Psoas muscle (tissue), 8 donors: Measurements from ENCODE around the gene ADAMTS2. TPM values are rescaled to one million over a fixed set of nuclear protein-coding genes. Genes with fewer than 3 reads are reported as not detected.

Experiments
- ATAC-seq, 4 donors: fragments of 200-7000 bp; cut with Tn5 transposase; one replicate each; pipeline ENCODE4 v1.9.1; 2020; ENCODE audit warnings: moderate library complexity in 3 of 4, mild to moderate bottlenecking in 2 of 4
- DNase-seq, 2 donors: peaks; one replicate each; pipeline ENCODE4 v3.0.0-alpha.2; 2020
- H3K27ac ChIP-seq: fragments of 200-600 bp; one replicate; pipeline ENCODE4 v1.8.0; 2022
- H3K27me3 ChIP-seq, 3 donors: fragments of 200-600 bp in 1 of 3; one replicate each; pipeline versions ENCODE4 v1.6.1 to v1.8.0; 2013 to 2022; ENCODE audit warnings: low read length in 2 of 3, mild to moderate bottlenecking in 2 of 3, moderate library complexity in 1 of 3; ENCODE audit not compliant: insufficient read depth in 3 of 3
- H3K36me3 ChIP-seq, 2 donors: fragments of 200-600 bp in 1 of 2; one replicate each; pipeline versions ENCODE4 v1.6.1 to v1.8.0; 2013 to 2022; ENCODE audit warnings: low read depth in 1 of 2, mild to moderate bottlenecking in 1 of 2, moderate library complexity in 1 of 2; ENCODE audit not compliant: insufficient read depth in 1 of 2
- H3K4me1 ChIP-seq: fragments of 200-600 bp; one replicate; pipeline ENCODE4 v1.8.0; 2022
- H3K4me3 ChIP-seq: fragments of 200-600 bp; one replicate; pipeline ENCODE4 v1.8.0; 2022; ENCODE audit warnings: mild to moderate bottlenecking
- H3K9me3 ChIP-seq: fragments of 200-600 bp; one replicate; pipeline ENCODE4 v1.8.0; 2022
- CTCF ChIP-seq: fragments of 200-600 bp; IDR thresholded peaks from one replicate; pipeline ENCODE4 v1.8.0; 2022; ENCODE audit warnings: antibody characterized with exemption
- WGBS, 3 donors: extraction: QIAGEN DNeasy Blood & Tissue Kit; methylation state at CpG; one replicate each; pipeline versions ENCODE4 v1.1.6 to v1.1.7; 2013; 5-methylcytosine and 5-hydroxymethylcytosine counted together
- intact Hi-C, 2 donors: fragments of 100-400 bp; cut with DNase I; formaldehyde crosslinking; loops; one replicate each; pipeline versions ENCODE4 v1.11.0 to v1.14.2; 2022
- polyA plus RNA-seq, 3 donors: library from polyadenylated mRNA; stranded (reverse); fragments of 200-250 nt; gene quantifications; one replicate each; pipeline ENCODE4 v1.2.3, GENCODE V29; 2013
- total RNA-seq, 4 donors: library from RNA; stranded (reverse); fragmentation: NEBNext Ultra II Directional in 2 of 4; extraction: Animal tissue kit (Norgen Biotek cat#: 25700) in 2 of 4; gene quantifications; one replicate each; pipeline versions ENCODE4 v1.2.1 to v1.2.4, GENCODE V29; 2021 to 2023
- donor health status: healthy with polysubstance abuse.
- donor health status: DM: no; HTN: no; CAD: no; lungs with moderate emphysema.
- donor health status: Bipolar disorder and iron deficiency.
- donor health status: healthy.
- donor health status: DM: yes; HTN: yes; CAD: no.
- donor health status: DM: no; HTN: no; CAD: no.
- donor health status: DM: no; HTN: no; CAD: no.
- donor health status: DM: yes; HTN: yes; CAD: no.

The ADAMTS2 gene
- total and polyA plus RNA-seq, 7 donors, result 0.83 to 3.7 (median 2.0) TPM

- DNase-seq, result peak in 1 of 2 donors; percentile 12
- WGBS, 3 donors, result 73 to 87% (median 83%) methylated on average over 6 of the region's 6 CpGs
- peaks cover 0 to 7% (median 0%) of the 10 kb centered on the region in 3 donors for H3K27me3 ChIP-seq
- no peaks in the 10 kb centered on the region for H3K9me3 ChIP-seq
- no peaks in the 10 kb centered on the region for H3K4me1 ChIP-seq
- H3K27ac ChIP-seq, result no peak overlapping the region
- intact Hi-C loops, result no loop called here
- H3K4me3 ChIP-seq, result no peak overlapping the region
- H3K36me3 ChIP-seq, result no peaks in the 10 kb centered on the region
- ATAC-seq, result no peak
- no peak for TF ChIP-seq CTCF
Measured at GRCh38 chr5:179369530-179369884, 24.2 kb upstream of the ADAMTS2 start.

GRCh38 chr5:179368806-179369529, 23.7 kb upstream of the ADAMTS2 start:
- TF ChIP-seq CTCF, result no peak
- ATAC-seq (no peak), DNase-seq (peak in 1 of 2 donors; percentile 34)
- H3K4me3 ChIP-seq, result no peak overlapping the region
- no peaks in the 10 kb centered on the region for H3K36me3 ChIP-seq
- no peaks in the 10 kb centered on the region for H3K4me1 ChIP-seq
- H3K9me3 ChIP-seq, result no peaks in the 10 kb centered on the region
- WGBS, 3 donors, result 88% methylated on average over 17 of the region's 17 CpGs
- intact Hi-C loops, result no loop called here
- peaks cover 0 to 7% (median 0%) of the 10 kb centered on the region in 3 donors for H3K27me3 ChIP-seq
- H3K27ac ChIP-seq, result no peak overlapping the region

GRCh38 chr5:179368126-179368805, 23.0 kb upstream of the ADAMTS2 start:
- ATAC-seq (no peak), DNase-seq (peak in 1 of 2 donors; percentile 42)
- H3K36me3 ChIP-seq, result no peaks in the 10 kb centered on the region
- intact Hi-C loops, result no loop called here
- no peak overlapping the region for H3K4me3 ChIP-seq
- peaks cover 0 to 12% (median 0%) of the 10 kb centered on the region in 3 donors for H3K27me3 ChIP-seq
- WGBS, 3 donors, result 78 to 82% (median 79%) methylated on average over 17 to 18 of the region's 18 CpGs
- TF ChIP-seq CTCF, result no peak
- H3K9me3 ChIP-seq, result no peaks in the 10 kb centered on the region
- no peaks in the 10 kb centered on the region for H3K4me1 ChIP-seq
- no peak overlapping the region for H3K27ac ChIP-seq

- DNase-seq (peak in 1 of 2 donors; percentile 32), ATAC-seq (no peak)
- no peak for TF ChIP-seq CTCF
- Histone ChIP-seq H3K27ac (no peak overlapping the region), H3K36me3 (no peaks in the 10 kb centered on the region), H3K4me3 (no peak overlapping the region), H3K9me3 (no peaks in the 10 kb centered on the region), H3K27me3 (peaks cover 0 to 14% (median 2%) of the 10 kb centered on the region in 3 donors), H3K4me1 (no peaks in the 10 kb centered on the region)
- intact Hi-C loops, result no loop called here
- 88 to 92% (median 91%) methylated on average over 12 of the region's 12 CpGs for WGBS, 3 donors
Measured at GRCh38 chr5:179367491-179367890, 22.2 kb upstream of the ADAMTS2 start.
